Measurements from ENCODE around the gene NECAP2.
"Not testable (repeated sequence)": the region's sequence is repeated elsewhere in the genome, so short reads cannot be mapped to it uniquely, and the experiment has no call there.

DNA sequence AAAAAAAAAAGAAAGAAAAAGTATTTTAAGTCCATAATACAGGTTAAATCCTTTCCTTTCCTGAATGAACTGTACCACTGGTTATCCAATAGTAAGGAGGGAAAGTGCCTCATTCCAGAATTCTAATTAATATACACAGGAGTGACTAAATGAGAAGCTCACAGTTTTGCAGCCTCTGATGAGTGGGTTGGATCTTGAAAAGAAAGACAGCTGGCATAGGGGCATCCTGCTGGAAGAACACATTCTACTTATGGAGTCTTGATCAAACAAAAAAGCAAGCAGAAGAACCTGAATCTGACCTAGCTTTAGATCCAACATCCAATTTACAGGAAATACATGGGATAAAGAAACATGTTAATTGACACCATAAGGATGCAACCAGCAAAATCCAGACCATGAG, 46.5 kb downstream of the NECAP2 start:
- TF ChIP-seq, protein P1, sequence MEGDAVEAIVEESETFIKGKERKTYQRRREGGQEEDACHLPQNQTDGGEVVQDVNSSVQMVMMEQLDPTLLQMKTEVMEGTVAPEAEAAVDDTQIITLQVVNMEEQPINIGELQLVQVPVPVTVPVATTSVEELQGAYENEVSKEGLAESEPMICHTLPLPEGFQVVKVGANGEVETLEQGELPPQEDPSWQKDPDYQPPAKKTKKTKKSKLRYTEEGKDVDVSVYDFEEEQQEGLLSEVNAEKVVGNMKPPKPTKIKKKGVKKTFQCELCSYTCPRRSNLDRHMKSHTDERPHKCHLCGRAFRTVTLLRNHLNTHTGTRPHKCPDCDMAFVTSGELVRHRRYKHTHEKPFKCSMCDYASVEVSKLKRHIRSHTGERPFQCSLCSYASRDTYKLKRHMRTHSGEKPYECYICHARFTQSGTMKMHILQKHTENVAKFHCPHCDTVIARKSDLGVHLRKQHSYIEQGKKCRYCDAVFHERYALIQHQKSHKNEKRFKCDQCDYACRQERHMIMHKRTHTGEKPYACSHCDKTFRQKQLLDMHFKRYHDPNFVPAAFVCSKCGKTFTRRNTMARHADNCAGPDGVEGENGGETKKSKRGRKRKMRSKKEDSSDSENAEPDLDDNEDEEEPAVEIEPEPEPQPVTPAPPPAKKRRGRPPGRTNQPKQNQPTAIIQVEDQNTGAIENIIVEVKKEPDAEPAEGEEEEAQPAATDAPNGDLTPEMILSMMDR (IDR thresholded peaks at IDR 0.05): not testable (repeated sequence)
- not testable (repeated sequence) for TF ChIP-seq POLR2A (IDR thresholded peaks at IDR 0.05)

Data from thyroid gland (tissue), 4 donors.